Measurements from ENCODE around the gene SAMD4B.

The SAMD4B gene

DNA sequence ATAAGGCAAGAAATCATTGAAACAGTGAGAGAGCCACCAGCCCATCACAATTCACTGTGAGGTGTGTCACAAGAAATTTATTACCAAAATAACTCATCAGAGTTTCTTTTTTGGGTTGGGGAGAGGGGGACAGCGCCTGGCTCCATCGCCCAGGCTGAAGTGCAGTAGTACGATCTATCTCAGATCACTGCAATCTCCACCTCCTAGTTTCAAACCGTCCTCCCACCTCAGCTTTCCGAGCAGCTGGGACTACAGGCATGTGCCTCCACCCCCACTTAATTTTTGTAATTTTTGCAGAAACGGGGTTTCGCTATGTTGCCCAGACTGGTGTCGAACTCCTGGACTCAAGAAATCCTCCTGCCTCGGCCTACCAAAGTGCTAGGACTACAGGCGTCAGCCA is 42.4 kb upstream of the SAMD4B start:
- H3K27ac ChIP-seq: no peak overlapping the region
- TF ChIP-seq ZFX (IDR thresholded peaks at IDR 0.05; ENCODE audit: borderline replicate concordance) (no peak), CTCF (IDR thresholded peaks at IDR 0.05) (no peak)

GRCh38 chr19:39301021-39301420 is 41.2 kb upstream of the SAMD4B start:
- no peak for TF ChIP-seq CTCF (IDR thresholded peaks at IDR 0.05)
- TF ChIP-seq ZFX (IDR thresholded peaks at IDR 0.05; ENCODE audit: borderline replicate concordance): no peak

GRCh38 chr19:39301562-39301961 is 40.7 kb upstream of the SAMD4B start:
- H3K27ac ChIP-seq: no peak overlapping the region
- TF ChIP-seq CTCF (IDR thresholded peaks at IDR 0.05) (no peak), ZFX (IDR thresholded peaks at IDR 0.05; ENCODE audit: borderline replicate concordance) (no peak)

More at GRCh38 chr19:39301021-39301420, 41.2 kb upstream of the SAMD4B start:
- no peak overlapping the region for H3K27ac ChIP-seq

DNA sequence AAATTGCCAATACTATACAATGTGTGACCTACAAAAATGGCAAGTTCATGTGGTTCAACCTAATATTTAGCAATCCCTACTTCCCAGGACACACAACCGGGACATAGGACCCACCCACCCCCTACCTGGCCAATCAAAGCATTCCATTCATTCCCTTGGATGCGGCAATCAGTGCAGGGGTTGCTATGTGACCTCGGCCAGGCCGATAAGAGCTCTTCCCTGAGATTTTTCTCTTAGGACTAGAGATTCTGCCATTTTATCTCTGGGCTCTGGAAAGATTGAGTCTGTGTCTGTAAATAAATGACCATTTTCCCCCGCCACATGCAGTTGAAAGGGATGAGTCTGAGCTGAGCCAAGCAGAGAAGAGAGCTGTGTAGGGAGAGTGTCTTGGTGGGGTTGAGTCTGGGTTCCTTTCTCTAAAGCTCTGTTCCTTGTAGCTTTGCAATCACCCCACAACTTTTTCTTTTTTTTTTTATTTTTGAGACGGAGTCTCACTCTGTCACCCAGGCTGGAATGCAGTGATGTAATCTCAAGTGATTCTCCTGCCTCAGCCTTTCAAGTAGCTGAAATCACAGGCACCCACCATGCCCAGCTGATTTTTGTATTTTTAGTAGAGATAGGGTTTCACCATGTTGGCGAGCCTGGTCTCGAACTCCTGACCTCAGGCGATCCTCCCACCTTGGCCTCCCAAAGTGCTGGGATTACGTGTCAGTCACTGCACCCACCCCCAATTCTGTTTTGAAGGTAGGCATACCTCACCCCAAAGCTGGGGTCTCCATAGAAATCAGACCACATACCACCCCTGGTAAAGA is 38.6 kb upstream of the SAMD4B start:
- TF ChIP-seq CTCF (IDR thresholded peaks at IDR 0.05) (no peak), ZFX (IDR thresholded peaks at IDR 0.05; ENCODE audit: borderline replicate concordance) (no peak)

DNA sequence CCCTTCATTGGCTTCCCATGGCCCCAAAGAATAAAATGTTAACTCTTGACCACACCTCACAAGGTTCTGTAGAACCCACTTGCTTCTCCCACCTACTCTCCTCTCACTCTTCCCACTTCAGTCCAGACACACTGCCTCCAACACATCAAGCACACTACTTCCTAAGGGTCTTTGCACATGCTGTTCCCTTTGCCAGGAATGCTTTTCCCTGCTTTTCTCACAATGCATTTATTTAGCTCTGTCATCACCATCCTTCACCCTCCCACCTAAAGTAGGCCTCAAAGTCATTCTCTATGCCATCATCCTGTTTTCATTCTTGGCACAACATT is 38.1 kb upstream of the SAMD4B start:
- TF ChIP-seq CTCF (IDR thresholded peaks at IDR 0.05) (no peak), ZFX (IDR thresholded peaks at IDR 0.05; ENCODE audit: borderline replicate concordance) (no peak)
- no peak overlapping the region for H3K27ac ChIP-seq

More for the DNA sequence above, 38.6 kb upstream of the SAMD4B start:
- H3K27ac ChIP-seq: no peak overlapping the region

GRCh38 chr19:39304701-39305571 is 37.3 kb upstream of the SAMD4B start:
- no peak overlapping the region for H3K27ac ChIP-seq
- TF ChIP-seq ZFX (IDR thresholded peaks at IDR 0.05; ENCODE audit: borderline replicate concordance) (no peak), CTCF (IDR thresholded peaks at IDR 0.05) (no peak)

- H3K27ac ChIP-seq: no peak overlapping the region
- TF ChIP-seq ZFX (IDR thresholded peaks at IDR 0.05; ENCODE audit: borderline replicate concordance) (no peak), CTCF (IDR thresholded peaks at IDR 0.05) (no peak)
Observed at GRCh38 chr19:39306075-39306474, 36.1 kb upstream of the SAMD4B start.
